Smooth muscle cell of the brain vasculature (primary cell): ENCODE results near the gene GRIN3A.

Experiments
- DNase-seq: peaks from one replicate; pipeline ENCODE4 v3.0.0-alpha.2; 2012; ENCODE audit warnings: low read depth, low spot score

Gene GRIN3A

DNA sequence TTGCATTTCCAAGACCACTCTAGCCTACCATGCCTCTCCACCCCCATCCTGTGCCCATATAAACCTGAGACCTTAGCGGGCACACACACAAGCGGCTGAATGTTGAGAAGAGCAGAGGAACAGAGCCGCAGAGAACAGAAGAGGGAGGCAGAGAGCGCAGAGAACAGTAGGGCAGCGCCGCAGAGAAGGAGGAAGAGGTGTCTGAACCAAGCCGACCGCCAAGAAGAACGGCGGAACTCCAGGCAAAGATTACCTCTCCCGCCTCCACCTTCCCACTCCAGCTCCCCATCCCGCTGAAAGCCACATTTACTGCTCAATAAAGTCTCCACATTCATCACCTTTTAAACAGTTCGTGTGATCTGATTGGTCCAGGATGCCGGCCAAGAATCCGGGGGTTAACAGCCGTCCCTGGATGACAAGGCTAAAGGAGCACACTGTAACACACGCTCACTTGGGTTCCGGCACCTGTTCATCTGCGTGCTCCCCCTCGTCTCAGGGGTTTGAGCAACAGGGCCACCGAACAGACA lies 33.2 kb downstream of the GRIN3A start:
- DNase-seq, result no peak

DNA sequence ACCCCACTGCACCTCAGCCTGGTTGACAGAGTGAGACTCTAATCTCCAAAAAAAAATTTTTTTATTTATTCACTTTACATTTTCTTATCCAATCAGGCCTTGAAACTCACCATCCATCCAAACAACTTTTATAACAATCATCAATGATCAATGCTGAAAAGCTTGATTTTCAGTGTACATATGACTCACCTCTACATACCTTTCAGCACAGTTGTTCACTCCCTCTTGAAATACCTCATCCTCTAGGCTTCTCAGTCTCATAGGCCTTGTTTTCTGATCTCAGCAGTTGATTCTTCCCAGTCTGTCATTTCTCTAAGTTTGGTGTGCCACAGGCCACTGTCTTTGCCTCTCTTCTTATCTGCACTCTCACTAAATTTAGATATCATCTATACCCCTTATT lies 36.2 kb downstream of the GRIN3A start:
- DNase-seq, result no peak

DNA sequence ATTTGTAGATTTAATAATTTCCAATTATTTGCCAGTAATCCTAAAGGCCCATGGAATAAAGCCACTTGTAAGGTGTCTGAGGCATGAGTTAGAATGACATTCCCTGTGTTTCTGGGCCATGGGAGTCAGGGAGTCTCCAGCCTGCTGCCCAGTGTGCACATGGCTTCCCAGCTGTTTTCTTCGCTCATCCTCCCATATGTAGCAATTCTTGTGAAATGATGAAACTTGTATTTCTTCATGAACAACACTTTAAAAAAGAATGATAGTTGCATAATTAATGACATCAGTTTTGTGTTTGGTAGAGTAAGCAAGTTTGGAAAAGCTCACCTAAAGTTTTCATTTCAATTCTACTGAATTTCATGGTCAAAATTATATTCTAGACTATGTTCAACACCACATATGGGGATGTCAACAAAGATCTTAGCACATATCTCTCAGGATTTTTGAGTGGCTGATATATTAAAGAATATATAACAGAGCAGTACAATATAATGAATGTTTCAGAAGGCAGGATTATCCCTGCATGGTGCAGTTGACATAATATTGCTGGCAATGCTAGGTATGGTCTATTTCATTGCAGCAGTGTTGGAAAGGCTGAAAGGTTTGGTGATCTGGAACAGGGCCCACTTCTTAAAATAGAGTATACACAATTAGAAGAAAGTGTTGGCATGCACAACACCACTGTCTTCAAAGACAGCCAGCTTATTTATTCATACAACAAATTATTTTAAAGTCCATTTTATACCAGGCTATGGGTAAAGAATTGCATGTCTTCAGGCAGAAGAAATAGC lies 44.7 kb downstream of the GRIN3A start:
- DNase-seq, result no peak

DNA sequence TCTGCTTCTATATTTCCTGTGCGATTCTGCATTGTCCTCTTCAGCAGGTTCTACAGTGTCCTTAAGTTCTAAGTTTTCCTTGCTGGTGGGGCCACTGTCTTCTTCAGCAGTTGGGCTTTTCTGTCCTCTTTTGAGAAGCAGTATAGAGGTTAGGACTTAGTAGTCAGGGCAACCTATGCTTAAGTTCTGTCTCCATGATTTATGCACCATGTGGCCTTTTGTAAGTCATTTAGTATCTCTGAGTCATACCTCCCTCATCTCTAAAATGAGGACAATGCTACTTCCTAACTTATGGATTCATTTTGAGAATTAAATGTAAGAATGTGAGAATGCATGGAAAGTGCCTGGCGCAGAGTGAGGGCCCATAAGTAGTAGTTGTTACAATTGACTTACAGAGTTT lies 46.8 kb downstream of the GRIN3A start:
- DNase-seq, result no peak

DNA sequence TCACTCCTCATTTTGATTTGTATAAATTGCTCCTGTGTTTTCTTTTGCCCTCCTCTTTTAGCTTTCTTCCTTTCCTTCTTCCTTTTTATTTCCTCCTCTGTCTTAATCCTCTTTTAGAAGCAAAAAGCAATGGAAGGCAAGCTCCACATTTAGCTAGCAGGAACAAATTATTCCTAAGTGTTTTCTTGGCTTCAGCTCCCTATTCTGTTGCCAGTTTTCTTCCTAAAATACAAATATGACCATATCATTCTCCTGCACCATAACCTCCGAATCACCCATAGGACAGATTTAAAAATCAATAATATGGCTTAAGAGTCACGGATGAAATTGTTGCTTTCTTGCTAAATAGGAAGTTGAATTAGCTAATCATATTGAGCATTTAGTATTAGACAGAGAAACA lies 49.4 kb downstream of the GRIN3A start:
- DNase-seq, result no peak

DNA sequence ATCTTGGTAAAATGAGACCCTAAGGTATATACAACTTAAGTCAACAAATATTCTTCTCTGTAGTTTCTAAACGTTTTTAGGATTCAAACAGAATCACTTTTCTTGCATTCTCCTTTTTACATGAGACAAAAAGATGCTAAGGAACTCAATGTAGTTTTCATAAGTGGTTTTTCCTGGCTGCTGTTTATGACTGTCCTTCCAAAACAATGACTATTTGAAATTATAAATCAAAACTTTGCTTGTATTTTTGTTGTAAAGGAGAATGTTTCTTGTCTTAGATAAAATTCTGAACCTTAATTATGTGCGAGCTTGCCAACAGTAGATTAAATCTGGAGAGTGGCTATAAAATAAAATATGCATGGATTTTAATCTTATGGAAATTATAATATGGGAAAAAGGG lies 53.8 kb downstream of the GRIN3A start:
- no peak for DNase-seq

DNA sequence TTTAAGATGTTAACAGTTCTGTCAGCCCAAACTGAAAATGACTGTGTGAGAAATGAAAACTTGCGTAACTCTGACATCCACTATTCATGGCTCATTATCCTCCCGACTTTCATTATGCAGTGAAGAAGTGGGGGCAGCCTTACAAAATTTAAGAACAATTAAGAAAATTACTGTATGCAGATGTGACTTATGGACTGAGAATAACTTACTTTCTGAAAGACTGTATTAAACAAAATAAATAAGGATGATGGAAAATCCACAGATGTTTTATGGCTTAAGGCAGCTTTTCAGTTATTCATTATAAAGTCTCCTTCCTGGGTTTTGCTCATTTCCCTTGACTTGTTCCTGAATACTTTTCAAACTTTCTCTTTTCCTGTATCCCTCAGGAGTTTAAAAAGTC lies 55.2 kb downstream of the GRIN3A start:
- no peak for DNase-seq

DNA sequence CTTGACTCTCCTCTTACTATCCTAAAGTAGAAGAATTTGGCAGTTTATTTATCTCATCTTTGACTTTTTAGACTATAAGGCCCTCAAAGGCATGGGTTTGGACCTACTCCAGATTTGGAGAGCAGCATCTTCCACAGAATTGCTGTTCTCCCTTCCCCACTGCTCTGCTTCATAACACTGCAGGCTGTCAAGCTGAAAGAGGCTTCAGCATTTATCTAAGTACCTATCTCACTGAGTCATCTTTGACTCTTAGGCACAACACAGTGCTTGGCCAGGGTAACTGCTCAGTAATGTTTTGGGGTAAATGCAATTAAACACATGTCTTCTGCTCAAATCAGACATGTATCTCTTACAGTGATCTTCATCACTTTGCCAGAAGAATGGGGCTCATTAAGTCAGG lies 60.6 kb downstream of the GRIN3A start:
- no peak for DNase-seq

DNA sequence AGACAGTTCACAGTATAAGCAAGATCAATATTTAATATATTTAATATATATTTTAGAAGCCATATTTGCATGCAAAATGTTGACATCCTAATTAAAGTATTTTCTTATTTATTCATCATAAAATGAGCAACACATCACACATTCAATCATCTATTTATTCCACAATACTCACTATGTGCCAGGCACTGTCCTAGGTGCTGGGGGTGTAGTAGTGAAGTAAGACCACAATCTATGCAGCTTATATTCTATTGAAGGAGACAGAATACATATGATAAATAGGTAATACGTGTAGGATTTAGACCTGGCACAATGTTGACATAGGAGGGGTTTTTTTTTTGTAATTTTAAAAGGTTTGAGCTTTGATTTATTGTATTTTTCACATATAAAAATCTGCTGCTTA lies 63.1 kb downstream of the GRIN3A start:
- no peak for DNase-seq

DNA sequence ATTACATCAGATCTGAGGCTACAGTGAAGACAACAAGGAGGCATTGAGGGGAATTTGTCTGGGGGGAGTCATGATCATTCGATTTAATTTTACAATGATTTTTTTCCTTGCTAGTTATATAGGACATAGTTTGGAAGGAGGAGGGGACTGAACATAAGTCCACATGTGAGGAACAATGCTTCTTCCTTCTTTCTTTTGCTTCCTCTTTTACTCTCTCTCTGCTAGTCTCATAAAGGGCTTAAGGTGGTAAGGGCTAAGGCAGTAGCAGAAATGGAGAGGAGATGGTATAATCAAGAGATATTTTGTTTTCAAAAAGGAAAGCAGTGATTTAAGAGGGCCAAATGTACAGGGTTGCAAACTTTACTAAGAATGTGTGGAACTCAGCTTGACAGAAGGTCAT lies 64.3 kb downstream of the GRIN3A start:
- DNase-seq, result no peak

DNA sequence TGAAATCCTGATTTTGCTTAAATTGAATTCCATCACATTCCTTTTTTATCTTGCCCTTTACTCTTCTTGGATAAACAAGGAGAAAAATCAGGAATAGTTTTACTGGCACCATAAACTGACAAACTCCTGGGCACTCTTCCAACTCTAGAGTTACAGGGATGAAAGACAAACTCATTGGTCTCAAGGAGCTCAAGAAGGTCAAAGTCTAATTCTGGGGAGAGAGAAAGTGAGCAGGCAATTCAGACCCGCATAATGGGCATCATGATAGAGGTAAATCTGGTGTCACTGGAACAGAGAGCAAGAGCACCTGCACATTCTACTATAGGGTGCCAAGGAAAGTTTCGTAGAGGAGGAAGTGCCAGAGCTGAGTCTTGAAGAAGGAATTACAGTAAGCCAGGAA lies 64.8 kb downstream of the GRIN3A start:
- no peak for DNase-seq

DNA sequence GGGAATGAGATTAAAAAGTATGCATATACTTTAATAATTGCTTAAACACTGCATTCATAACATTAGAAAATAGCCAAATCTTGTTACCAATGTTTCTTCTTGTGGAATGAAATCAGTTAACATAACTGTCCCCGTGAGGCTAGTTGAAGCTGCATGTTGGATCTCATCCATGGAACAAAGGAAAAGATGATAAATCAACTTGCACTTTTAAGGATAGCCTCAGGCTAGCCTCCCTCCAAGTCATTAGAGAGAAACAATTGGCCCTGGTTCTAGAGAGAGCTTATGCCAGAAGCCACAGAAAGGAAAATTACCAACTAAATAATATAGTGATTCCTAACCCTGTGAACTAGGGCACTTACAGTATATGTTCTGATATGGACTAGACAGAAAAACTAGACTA lies 66.9 kb downstream of the GRIN3A start:
- DNase-seq, result no peak

DNA sequence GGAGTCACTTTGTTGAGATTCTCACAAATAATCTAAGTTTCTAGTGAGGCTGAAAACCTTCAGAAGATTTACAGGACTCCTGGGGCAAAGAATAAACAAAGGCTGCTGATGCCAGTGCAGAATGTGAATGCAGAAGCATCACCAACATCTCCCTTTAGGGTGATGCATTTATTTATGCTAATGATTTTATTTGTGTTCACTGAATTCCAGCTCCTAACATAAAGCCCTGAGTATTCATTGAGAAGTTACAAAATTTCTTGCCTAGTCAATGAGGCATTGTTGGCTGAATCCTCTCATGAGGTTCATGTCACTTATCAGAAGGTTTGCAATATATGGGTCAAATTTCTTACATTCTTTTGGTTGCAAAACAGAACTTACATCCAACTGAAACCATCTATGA lies 70.0 kb downstream of the GRIN3A start:
- DNase-seq, result no peak

DNA sequence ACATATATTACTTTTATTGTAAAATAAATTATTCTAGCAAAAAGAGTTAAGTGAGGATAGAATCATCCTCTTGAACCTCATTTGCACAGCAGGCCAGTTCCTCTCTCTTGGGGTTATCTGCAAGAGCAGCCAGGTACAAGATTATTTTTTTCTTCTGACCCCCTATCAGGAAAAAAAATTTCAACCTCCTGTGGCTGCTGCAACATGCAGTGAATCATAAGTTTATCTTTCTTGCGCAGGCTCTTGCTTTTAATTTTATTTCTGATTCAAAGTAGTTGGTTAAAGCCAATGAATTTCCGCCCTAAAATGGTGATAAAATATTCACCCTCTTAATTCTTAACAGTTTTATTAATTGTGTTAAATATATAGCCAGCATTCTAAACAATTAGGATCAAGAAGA lies 74.0 kb downstream of the GRIN3A start:
- no peak for DNase-seq

DNA sequence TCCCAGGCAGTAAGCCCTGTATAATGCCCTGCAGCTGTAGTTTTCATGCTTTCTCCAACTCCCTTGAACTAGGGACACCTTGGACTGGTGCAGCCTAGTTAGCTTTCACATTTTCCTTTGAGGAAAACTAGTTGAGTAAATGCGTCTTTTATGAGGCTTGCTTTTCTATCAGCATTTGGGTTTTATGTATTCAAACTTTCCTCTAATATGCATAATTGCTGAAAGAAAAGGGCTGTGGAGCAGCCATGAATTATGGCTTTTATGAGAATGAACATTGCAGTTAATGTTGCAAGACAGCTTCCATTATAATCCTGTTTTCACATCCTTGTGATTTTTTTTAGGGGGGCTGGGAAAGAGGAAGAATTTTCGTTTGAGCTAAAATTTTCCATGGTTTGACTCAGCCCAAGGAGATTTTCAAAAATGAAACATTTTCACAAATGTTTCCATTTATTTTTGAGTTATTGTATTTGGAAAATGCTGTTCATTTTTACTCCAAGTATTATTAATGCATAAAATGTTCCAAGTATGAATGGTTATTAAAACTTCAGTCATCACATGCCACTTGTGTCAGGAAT lies 85.8 kb downstream of the GRIN3A start:
- no peak for DNase-seq

DNA sequence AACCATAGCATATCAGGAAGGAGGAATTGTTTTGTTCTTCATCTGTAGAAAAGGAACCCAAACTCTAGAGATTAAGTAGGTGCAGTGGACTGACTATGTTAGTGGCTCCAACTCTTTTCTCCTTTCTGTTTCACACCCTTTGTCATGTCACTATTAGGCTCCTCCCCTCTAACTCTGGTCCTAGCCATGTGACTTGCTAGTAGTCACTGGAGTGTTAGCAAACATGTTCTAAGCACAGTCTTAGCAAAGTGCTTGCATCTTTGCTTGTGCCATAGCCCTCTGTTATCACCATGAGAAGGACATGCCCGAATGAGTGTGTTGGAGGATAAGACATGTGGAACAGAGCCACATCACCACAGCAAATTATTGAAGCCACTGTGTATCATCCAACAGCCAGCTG lies 88.3 kb downstream of the GRIN3A start:
- DNase-seq, result no peak

DNA sequence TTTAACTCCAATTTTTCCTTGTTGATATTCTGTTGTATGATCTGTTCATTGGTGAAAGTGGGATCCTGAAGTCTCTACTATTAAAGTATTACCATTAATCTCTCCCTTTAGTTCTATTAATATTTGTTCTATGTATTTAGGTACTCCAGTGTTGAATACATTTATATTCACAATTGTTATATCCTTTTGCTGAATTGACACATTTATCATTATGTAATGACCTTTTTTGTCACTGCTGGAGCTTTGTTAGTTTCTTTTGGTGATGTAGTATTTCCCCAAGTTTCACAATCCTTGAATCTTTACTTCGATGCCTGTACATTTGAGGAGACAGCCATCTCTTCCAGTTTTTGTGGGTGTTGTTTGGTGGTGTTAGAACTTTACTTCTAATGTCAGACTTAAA lies 90.0 kb downstream of the GRIN3A start:
- DNase-seq, result no peak

DNA sequence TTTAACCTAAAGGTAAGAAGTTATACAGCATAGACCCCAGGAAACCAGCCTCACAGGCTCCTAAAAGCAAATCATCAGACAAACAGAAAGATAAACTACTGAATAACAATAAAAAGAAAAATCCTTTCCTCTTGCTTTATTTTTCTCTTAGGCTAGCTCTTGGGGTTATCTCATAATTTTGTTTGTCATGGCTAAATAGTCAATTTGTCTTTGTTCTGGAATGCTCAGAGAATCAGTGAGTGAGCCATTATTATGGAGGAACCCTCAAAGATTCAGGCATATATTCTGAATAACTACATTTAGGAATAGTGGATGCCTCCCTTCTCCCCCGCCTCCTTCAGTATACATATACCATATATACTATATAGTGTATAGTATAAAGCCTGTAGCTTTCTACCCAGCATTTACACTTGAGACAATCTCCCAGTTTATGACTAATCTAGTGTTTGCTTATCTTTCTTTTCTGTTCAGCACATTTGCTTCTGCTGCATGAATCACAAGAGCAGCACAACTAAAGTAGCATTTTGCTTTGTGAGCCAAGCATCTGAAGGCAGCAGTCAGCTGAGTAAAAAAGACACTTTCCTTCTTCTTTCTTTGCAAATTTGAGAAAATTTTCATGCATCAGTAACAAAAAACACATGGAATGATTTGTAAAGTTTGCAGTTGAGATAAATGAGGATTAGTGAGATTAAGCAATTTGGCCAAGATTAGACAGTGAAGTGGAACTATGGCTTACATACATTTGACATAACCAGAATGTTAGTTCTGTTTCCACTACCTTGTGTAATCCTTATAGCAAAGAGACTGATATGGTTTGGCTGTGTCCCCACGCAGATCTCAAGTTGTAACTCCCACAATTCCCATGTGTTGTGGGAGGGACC lies 98.4 kb downstream of the GRIN3A start:
- DNase-seq, result no peak

DNA sequence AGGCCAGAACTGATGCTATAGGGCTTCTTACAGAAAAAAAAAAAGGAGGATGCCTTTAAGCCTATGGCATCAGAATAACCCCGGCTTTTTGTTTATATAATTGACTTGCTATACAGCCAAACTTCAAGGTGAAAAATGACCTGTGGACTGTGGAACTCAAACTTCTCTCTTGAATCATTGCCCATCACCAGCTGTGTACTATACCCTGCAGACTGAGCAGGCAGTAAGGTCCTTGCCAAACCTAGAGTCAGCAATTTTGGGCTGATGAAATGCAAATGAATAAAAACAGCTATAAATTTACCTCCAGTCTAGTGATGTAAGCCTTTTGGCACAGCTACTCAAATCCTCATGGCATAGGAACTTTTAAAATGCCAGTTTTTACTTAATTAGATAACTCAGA lies 99.1 kb downstream of the GRIN3A start:
- DNase-seq, result no peak

DNA sequence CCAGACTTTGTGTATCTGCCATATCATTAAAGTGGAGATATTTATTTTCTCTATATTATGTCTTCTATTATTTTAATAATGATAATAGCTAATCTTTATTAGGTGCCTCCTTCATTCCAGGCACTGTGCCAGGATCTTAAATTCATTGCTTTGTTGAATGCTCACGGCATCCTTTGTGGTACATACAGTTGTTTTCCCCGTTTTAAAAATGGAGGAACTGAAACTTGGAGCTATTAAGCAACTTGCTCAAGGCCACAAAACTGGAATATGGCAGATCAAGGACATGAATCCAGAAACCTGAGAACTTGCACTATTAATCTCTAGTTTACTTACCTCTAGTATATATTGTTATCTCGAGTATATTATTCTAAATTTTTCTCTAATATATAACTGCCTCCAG lies 102.2 kb downstream of the GRIN3A start:
- DNase-seq, result no peak

DNA sequence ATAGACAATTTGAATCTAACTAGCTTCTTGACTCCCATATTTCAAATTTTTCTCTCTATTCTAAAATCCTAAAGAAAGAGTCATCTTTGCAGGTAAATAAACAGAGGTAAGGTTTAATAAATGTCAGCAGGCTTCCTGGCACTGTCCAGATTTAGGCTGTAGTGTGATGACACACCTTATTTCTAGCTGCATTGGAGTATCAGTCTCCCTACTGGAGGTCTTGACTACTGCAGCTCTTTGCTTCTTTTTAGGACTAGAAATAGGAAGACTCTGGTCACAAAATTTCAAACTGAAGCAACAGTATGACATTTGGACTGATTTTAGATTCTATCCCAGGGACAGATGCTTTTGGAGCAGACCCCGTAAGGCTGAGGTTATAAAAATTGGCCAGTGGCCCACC lies 103.0 kb downstream of the GRIN3A start:
- no peak for DNase-seq

DNA sequence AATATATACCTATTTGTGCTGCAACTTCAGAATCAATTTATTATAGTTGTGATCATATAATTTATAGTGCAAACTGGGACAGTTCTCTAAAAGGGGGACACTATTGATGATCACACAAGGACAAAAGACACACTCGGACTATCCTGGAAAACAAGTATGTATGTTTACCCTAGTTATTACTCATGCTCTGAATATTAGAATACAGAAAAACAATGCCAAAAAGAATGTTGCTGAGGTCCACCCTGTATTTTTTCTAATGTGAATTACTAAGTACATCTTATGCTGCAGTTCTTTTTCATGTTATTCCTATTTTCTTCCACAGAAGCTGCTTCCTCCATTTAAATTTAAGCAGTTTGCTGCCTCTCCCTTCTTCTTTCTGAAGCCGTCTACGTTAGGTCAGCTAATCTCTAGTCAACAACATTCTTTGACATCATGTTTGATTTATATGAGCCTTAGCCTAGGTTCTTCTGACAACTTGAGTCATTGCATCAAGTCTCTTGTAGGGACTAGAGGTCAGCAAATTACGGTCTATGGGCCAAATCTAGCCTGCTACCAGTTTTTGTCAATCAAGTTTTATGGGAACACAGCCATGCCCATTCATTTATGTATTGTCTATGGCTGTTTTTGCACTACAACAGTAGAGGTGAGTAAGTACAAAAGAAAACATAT lies 103.6 kb downstream of the GRIN3A start:
- DNase-seq, result no peak
